Measurements from ENCODE around the gene FYCO1.

FYCO1 gene

DNA sequence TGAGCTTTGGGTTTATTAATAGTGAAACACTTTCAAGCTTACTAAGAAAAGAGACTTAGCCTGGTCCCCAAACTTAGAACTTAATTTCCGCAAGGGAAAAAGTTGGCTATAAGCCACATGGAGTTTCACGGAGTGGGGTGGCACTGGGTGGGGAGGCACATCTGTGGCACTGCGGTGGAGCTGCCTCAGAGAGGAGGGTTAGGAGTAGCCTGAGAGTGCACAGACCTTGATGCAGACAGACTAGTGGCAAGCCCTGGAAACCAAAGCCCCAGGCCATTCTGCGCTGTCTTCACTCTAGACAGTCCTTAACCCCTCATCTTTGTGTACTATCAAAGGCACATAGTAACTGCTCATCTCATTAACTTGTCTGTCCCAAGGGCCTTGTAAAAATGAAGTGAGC is 30.4 kb downstream of the FYCO1 start:
- no peak for DNase-seq (ENCODE audit: low read depth in 2 of 2)

DNA sequence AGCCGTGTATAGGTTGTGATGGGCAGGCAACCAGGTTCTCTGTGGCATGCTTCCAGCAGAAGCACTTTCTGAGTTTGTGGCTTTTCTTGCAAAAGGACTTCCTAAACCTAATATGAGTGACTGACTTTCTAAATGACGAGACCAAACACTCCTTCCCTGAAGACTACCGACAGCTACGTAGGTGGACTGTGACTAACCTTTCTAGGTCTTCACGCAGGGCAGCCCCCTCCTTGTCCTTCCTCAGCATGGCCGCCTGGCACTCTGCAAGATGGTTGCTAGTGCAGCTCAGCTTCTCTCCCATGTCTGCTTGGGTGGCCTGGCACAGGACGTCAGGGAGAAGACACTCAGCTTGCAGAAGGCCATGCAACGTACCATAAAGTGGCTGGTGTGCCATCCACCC is 31.5 kb downstream of the FYCO1 start:
- DNase-seq (ENCODE audit: low read depth in 2 of 2), result no peak

DNA sequence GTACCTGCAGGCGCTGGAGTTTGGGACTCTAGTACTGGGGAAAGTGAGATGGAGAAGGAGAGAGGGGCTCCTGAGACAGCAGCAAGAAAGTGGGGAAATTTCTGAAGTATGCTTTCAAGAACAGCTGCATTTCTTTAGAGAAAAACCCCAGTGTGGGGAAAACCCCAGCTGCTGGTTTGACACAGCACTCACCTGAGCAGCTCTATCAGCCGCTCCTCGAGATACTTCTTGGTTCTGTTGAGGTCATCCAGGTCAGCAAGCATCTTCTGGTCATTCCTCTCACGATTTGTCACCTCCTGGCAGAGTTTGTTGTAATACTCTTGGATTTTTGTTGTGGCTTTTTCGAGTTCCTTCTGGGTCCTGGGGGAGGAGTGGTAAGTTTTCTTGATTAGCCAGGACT is 33.6 kb downstream of the FYCO1 start:
- no peak for DNase-seq (ENCODE audit: low read depth in 2 of 2)

DNA sequence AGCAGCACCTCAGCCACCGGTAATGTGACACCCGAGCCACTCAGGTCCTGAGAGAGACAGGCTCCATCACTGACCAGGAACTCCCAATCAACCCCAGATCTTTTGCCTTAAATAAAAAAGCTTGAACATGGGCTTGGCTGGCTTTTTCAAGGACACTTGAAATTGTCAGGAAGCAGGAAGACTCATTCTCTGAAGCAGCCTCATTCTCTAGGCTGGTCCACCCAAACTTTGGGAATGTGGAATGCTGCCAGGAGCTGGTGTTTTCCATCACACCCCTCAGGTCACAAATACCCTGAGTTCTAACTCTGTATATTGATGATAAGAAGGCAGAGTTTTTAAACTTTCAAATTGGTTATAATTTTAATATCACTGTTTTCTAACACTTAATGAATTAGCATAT is 35.3 kb downstream of the FYCO1 start:
- DNase-seq (ENCODE audit: low read depth in 2 of 2), result no peak

DNA sequence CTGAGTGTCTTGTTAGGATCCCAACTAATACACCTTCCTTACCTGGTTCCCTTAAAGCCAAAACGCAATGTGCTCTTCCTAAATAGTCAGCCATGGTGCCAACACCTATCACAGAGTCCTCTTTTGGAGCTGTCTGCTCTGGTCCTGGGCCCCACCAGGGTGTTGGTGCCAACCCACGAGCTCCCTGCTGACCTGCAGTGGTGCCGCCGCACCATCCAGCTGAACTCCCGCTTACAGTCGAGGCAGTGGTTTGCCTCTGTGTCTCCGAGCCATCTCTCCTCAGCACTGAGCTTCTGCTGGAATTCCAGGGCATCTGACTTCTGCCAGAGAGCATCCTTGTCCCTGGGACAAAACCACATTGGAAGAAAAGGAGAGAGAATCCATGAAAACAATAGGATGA is 36.4 kb downstream of the FYCO1 start:
- no peak for DNase-seq (ENCODE audit: low read depth in 2 of 2)

DNA sequence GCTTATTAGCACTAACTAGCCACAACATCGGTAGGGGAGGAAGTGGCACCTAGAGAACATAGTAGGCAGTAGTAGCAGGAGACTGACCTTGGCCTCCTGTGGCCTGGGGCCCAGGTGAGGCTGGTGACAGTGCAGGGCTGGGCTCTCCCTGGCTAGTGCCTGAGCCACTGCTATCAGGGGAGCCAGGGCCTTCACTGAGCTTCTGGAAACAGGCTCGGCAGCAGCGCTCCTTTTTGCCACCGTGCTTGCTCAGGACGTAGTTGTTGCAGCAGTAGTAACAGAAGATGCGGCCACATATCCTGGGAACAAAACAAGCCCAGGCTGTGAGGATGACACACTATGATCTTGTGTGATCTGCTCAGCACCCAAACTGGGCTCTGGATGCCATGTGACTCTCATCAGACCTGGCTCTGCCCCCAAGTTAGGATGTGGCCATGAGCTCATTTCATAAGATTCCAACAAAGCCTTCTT is 37.3 kb downstream of the FYCO1 start:
- no peak for DNase-seq (ENCODE audit: low read depth in 2 of 2)

DNA sequence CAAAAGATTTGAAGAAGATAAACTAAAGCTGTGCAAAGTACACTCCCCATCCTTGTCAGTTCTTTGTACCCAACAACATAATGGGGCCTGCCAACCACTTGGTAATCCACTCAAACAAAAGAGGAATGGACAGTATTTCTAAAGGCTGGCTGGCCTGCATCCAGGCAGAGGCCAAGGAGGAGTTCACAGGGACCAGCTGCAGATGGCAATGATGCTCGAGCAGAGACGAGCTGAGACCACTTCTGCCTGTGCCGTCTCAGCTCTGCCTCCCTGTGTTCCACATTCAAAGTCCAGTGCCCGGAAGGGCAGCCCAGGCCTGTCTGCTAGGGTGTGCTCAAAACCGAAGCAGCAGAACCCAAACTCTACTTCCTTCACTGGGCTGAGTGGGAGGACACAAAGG is 38.0 kb downstream of the FYCO1 start:
- no peak for DNase-seq (ENCODE audit: low read depth in 2 of 2)

DNA sequence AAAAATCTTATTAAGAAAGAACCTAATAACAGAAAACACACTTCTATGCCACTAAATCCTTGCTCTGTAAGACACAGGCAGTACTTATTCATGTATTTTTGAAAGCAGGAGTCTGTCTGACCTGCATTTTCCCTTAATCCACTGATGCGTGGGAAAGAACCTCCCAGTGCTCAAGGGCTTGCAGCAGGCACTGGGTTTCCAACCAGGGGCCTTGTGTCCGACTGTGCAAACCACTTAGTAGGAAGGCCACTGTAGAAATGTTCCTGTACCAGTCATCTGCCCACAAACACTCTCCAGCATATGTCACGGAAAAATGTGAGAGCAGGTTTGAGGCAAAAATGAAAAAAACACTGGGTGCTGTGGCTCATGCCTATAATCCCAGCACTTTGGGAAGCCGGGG is 39.9 kb downstream of the FYCO1 start:
- no peak for DNase-seq (ENCODE audit: low read depth in 2 of 2)

DNA sequence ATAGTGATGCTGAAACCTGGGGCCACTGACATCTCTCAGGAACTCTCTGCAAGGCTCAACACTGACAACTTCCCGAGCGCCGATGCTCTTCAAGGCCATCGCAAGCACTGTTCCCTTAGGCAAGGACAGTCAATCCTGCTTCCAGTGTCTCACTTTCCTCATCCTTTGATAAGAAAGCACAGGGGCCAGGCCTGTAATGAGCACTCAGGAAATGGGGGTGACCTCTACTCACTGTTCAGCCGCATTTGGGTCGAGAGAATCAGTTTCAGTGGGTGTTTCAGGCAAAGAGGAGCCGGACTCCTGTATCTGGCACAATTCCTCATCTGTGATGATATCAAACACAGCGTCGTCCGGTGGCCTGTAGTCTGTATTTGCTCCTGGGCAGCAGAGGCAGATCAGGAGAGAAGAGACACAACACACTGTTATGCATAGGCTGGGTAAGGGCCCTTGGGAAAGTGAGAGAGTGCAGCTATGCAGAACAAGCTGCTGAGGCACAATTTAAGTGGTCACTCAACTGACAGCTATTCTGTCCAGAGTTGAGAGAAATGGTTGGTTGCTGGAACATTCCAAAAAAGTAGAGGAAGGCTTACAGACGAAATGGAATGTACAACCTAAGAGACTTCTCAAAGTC is 40.5 kb downstream of the FYCO1 start:
- DNase-seq (ENCODE audit: low read depth in 2 of 2), result no peak

DNA sequence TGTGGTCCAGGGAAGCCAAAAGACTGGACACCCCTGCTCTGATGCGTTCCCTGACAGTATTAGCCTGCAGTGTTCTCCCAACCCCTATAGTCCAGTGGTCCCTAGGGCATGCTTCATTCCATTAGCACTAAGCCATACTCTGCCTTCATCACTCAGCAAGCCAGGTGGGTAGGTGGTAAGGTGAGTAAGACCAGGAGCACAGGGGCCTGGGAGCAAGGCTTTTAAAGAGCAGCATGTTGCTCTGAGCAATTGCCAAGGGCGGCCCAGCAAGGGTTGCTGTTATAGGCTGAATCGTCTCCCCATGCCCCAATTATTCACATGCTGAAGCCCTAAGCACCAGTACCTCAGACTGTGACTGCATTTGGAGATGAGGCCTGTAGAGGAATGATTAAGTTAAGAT is 41.3 kb downstream of the FYCO1 start:
- DNase-seq (ENCODE audit: low read depth in 2 of 2), result no peak

DNA sequence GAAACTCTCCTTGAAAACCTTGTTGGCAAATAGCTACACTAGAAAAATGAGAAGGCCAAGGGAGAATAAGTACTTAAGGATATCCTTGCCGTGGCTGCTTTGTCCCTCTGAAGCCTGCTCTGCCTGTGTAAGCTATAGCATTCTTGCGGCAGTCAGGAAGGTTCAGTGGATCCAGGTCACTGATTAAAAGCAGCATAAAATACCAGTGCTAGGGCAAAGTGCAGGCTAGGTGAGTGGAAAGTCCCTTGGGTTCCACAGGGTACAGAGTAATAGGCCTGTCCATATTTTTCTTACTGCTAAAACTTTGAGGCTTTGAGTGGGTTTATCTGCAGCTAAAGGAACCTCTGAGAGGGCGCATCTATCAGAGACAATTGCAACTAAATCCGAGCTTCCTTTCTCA is 42.1 kb downstream of the FYCO1 start:
- no peak for DNase-seq (ENCODE audit: low read depth in 2 of 2)

DNA sequence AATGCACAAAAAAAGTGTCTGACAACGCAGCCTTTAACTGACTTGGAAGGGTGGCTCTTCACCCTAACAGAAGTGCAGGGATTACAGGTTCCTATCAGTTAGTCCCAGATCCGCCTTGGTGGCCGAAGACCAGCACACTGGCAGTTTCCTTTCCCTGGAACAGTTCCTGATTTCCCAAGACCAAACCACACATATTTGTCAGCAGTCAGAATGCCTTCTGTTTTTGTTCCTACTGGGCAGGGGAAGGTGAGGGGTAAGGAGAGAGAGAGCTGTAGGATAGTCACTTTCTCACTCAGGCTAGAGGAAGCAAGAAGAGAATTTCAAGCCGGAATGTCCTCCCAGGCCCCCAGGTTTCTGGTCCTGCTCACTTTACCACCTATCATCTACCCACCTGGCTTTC is 43.2 kb downstream of the FYCO1 start:
- DNase-seq (ENCODE audit: low read depth in 2 of 2), result no peak

DNA sequence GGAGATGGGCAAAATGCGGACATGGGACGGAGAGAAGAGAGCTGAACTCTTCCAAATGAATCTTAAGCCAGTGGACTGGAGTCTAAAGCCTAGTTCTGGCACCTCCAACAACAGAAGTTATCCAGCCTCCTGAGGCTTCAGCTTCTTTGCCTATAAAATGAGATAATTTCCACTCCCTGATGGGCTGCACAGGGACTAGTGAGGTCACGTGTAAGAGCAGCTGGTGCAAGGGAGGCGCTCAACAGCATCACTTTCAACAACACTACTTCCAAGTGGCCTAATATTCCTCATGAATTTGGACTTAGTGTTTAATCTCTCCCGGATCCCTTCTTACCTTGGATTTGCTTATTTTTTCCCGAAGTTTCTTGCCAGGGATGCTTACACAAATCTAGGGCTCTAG is 43.7 kb downstream of the FYCO1 start:
- DNase-seq (ENCODE audit: low read depth in 2 of 2), result no peak

DNA sequence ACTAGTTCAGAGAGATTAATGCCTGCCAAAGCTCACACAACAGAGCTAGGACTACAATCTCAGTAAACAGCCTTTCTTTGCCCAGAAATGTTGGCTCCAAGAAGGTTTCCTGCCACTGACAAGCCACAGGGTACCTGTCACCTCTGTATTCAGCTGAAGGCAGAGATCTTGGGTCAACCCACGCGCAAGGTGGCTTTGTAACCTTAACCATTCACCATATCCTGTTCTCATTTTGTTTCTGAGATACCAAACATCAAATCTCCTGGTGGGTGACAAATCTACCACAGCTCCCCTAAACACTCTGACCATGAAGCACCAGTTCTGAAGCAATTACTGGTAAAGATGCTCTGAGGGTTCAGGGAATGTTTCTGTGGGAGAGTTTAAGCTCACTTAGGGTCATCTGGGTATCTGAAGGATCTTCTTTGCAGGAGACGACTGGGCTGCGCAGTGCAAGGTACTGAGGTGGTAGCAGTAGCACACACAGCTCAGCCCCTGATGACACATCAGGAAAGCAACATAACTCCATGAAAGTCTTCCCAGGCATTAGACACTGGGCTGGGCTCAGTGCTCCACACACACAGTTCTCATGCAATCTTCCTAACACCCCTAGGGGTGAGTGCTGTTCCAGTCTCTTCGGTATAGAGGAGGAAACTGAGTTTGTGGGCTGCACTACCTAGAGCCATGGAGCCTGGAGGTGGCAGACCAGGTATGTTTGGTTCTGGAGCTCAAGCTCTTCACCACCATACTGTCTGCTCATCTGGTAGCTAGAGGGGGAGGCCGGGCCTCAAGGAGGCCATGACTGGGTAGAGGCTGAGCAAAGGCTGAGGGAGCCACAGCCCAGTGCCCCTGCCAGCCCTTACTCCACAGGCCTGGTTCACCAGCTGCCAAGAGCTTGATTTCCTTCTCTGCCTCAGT is 44.7 kb downstream of the FYCO1 start:
- no peak for DNase-seq (ENCODE audit: low read depth in 2 of 2)

DNA sequence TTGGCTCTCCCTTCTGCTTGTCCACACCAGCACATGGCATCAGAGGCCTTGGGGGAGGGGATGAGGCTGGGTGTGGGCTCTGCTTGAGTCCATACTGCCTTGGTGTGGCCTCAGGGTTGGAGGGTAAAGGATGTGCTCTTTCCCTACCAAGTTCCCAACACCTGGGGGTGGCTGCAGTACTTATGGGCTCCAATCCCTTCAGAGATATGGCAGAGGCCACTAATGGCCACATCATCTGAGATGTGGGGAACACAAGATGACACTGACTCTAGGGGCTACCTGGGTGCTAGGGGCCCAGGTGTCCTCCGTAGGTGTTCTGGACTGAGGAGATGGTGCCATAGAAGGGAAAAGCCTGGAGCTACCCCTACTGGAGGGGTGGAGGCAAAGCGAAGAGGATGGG is 45.5 kb downstream of the FYCO1 start:
- DNase-seq (ENCODE audit: low read depth in 2 of 2), result no peak

DNA sequence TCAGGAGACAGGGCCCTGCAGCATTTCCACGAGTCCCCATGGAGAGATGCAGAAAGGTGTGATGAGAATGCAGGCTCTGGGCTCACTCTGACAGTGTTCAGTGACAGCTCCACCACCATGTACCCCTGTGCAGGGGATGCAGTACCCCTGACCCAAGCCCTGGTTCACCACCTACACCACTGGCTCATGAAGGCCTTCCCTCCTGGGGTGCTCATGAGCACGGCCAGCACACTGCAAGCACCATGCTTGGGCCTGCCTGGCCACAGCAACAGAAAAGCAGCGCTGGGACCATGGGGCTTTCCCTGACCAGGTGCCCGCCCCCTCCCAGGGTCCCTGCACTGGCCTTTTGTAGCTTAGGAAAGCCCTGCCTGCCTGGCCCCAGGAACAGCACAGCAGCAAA is 46.2 kb downstream of the FYCO1 start:
- DNase-seq (ENCODE audit: low read depth in 2 of 2), result no peak

DNA sequence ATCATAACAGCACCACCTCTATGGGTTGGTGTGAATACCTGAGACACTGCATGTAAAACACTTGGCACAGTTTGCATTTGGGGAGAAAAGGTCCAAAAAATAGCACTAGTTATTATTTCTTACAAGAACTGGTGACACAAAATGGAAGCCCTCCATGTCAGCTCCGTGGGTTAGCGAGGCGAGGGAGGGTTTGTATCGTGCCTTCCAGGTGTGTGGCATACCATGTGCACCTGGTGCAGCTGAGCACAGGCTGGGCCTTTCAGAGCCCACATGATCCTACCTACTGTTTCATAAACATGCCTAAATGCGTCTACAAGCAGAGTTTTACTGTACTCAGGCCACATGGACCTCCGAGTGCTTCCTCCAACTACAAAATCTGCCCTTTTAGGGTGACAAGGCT is 46.7 kb downstream of the FYCO1 start:
- DNase-seq (ENCODE audit: low read depth in 2 of 2), result no peak

DNA sequence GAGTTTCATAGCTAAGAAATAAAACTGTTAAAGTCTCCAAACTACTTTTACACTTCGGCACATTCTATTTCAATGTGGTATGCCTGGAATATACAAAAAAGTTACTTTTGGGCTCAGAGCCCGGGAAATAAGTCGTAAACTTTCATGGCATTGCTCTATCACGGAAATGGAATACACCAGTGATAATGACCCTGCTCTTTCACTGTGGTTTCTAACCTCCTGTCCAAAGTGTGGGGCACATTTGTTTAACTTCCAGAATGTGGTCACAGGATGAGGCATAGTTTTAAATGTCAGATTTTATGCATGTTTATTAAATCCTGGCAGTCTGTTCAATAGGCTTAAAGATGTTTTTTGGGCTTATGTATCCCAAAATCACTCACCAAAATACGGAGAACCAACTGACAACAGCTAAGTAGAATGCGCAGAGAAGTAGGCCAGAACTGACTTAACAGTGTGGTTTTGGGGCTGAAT is 47.3 kb downstream of the FYCO1 start:
- no peak for DNase-seq (ENCODE audit: low read depth in 2 of 2)

DNA sequence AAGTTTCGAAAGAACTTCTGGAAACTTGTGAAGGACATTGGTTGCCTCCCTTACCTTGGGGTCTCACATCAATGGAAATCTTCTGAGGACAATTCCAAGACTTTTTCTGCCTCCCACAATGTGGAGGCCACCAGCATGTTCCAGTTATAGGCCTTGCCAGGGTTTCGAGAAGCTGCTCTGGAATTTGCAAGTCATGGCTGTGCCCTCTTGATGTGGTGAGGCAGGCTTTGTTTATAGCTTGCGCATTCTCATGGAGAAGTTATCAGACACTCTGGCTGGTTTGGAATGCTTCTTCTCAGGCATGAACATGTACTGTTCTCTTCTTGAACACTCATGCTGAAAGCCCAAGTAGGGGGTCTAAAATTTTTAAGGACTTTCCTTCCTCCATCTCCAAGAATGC is 48.3 kb downstream of the FYCO1 start:
- DNase-seq (ENCODE audit: low read depth in 2 of 2), result no peak

DNA sequence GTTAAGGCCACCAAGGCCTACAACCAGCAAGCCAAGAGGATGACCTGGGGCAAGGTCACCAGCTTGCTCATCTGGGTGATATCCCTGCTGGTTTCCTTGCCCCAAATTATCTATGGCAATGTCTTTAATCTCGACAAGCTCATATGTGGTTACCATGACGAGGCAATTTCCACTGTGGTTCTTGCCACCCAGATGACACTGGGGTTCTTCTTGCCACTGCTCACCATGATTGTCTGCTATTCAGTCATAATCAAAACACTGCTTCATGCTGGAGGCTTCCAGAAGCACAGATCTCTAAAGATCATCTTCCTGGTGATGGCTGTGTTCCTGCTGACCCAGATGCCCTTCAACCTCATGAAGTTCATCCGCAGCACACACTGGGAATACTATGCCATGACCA is 48.7 kb downstream of the FYCO1 start:
- no peak for DNase-seq (ENCODE audit: low read depth in 2 of 2)

DNA sequence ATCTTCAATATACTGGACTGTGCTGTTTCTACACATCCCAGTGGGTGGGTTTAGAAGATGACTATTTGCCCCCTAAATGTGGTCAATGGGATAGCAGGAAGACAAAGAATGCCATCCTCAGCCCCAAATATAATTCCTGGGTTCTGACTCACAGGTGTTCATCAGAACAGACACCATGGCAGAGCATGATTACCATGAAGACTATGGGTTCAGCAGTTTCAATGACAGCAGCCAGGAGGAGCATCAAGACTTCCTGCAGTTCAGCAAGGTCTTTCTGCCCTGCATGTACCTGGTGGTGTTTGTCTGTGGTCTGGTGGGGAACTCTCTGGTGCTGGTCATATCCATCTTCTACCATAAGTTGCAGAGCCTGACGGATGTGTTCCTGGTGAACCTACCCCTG is 49.3 kb downstream of the FYCO1 start:
- no peak for DNase-seq (ENCODE audit: low read depth in 2 of 2)

DNA sequence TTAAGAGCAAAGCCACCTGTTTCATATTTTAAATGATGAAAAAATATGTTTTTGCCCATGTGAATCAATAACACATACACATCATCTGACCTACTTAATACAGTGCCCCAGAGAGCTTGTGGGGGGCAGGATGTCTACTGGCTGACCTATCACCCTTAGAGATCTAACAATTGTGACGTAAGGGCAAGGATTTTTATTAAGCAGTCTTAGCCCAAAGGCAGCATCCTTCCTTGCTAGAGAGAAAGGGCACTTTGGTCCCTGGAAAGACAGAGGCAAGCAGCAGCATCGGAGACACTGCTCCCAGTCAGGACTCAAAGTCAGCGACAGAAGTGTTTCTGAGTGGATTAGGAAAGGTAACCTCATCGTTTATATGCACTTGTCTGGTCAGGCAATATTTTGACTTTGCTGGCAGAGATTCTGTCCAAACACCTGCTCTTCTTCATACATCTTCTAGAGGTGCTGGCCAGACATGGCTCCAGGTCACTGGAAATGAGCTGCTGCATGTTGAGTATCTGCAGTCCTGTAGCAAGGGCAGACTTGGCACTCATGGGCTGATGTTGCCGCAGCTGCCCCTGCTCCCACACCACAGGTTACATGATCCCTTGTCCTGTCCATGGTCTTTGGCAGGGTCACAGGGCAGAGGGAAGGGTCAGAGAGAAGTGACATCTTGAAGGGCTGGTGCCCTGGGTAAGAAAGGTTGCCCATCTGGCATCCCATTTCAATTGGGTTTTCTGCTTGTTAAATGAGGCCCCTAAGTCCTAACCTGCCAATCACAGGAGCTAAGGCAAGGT is 50.6 kb downstream of the FYCO1 start:
- no peak for DNase-seq (ENCODE audit: low read depth in 2 of 2)

Data from stimulated activated CD4-positive, alpha-beta T cell treated with anti-CD3 and anti-CD28 coated beads, Interleukin-1b, Interleukin-23, amount 100 ng/mL, for 1 hour (primary cell).